Thyroid gland (tissue), 4 donors: ENCODE measurements around the gene S100A4.

Experiments
- POLR2A ChIP-seq, 2 donors: fragments of 450-650 bp; IDR thresholded peaks; one replicate each; pipeline ENCODE4 v1.6.1; 2017; ENCODE audit warnings: antibody characterized with exemption in 2 of 2, mild to moderate bottlenecking in 2 of 2, moderate library complexity in 1 of 2
- TF ChIP-seq, protein P1 (sequence below), 6 experiments: fragments of 200-600 bp in 3 of 6; fragments of 450-650 bp in 3 of 6; sonication (generic) in 3 of 6; IDR thresholded peaks; one replicate each; pipeline ENCODE4 v1.5.1; 2016 to 2019; ENCODE audit warnings: antibody characterized with exemption in 6 of 6, mild to moderate bottlenecking in 2 of 6, inconsistent platforms in 1 of 6, moderate library complexity in 1 of 6

GRCh38 chr1:153563991-153564390 is 18.4 kb upstream of the S100A4 start:
- TF ChIP-seq, protein P1, sequence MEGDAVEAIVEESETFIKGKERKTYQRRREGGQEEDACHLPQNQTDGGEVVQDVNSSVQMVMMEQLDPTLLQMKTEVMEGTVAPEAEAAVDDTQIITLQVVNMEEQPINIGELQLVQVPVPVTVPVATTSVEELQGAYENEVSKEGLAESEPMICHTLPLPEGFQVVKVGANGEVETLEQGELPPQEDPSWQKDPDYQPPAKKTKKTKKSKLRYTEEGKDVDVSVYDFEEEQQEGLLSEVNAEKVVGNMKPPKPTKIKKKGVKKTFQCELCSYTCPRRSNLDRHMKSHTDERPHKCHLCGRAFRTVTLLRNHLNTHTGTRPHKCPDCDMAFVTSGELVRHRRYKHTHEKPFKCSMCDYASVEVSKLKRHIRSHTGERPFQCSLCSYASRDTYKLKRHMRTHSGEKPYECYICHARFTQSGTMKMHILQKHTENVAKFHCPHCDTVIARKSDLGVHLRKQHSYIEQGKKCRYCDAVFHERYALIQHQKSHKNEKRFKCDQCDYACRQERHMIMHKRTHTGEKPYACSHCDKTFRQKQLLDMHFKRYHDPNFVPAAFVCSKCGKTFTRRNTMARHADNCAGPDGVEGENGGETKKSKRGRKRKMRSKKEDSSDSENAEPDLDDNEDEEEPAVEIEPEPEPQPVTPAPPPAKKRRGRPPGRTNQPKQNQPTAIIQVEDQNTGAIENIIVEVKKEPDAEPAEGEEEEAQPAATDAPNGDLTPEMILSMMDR (IDR thresholded peaks at IDR 0.05): no peak
- no peak for TF ChIP-seq POLR2A (IDR thresholded peaks at IDR 0.05)
